ENCODE measurements around the gene NPSR1.

The NPSR1 gene

DNA sequence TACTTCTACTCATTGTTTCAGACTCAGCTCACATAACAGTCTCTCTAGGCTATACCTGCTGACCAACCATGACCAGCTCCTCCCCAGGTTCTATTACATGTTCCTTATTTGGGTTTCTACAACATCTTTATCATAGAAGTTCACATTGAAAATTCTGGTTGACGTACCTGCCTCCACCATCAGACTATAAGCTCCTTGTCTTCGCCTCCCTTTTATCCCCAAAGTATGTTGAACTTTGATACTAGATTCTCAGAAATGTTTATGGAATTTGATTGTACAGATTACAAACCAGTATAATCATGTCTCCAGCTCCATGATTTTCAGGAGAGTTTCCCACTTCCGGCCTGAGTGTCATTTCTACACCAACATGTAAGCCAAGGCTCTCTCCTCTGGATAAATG lies 15.0 kb downstream of the NPSR1 start:
- TF ChIP-seq, protein P1, sequence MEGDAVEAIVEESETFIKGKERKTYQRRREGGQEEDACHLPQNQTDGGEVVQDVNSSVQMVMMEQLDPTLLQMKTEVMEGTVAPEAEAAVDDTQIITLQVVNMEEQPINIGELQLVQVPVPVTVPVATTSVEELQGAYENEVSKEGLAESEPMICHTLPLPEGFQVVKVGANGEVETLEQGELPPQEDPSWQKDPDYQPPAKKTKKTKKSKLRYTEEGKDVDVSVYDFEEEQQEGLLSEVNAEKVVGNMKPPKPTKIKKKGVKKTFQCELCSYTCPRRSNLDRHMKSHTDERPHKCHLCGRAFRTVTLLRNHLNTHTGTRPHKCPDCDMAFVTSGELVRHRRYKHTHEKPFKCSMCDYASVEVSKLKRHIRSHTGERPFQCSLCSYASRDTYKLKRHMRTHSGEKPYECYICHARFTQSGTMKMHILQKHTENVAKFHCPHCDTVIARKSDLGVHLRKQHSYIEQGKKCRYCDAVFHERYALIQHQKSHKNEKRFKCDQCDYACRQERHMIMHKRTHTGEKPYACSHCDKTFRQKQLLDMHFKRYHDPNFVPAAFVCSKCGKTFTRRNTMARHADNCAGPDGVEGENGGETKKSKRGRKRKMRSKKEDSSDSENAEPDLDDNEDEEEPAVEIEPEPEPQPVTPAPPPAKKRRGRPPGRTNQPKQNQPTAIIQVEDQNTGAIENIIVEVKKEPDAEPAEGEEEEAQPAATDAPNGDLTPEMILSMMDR (IDR thresholded peaks at IDR 0.05) = no peak
- no peaks in the 10 kb centered on the region for H3K79me2 ChIP-seq
- H3K9ac ChIP-seq = no peak overlapping the region
- H3K4me3 ChIP-seq (ENCODE audit: low read depth, low read length) = no peak overlapping the region
- H3K27ac ChIP-seq = no peak overlapping the region
- H3K9me3 ChIP-seq (ENCODE audit: control insufficient read depth, low read length) = no peaks in the 10 kb centered on the region
- H3K36me3 ChIP-seq (ENCODE audit: control insufficient read depth, insufficient read depth, low read length) = no peaks in the 10 kb centered on the region
- no peak overlapping the region for H2AFZ ChIP-seq
- H3K27me3 ChIP-seq (ENCODE audit: control insufficient read depth, insufficient read depth, low read length) = no peaks in the 10 kb centered on the region
- H3K4me2 ChIP-seq (ENCODE audit: low read length) = no peak overlapping the region
- H3K4me1 ChIP-seq = no peaks in the 10 kb centered on the region

DNA sequence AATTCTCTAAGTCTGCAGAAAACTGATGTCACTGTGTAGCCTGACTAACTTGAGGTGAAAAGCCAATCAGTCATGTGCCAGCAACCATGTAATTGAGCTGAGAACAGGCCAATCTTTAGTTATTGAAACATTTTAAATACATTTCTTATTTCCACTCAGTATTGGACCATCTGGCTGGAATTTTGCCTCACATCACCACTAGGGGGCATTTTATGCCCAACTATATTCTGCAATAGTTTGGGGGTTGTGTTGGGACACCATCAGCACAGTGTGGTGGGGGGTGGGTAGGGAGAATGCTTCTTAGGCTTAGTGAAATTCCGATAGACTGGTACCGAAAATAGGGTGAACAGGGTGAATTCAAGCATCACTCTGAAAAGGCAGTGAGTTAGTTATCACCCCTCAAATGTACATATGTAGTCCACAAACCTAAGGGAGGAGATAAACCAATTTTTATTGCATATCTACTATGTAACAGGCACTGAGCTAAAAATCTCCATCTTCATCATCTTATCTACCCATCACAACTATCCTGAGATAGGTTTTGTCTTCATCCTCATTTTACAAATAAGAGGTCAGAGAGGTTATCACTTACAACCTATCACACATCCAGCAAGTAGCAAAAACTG lies 17.8 kb downstream of the NPSR1 start:
- H3K79me2 ChIP-seq = no peaks in the 10 kb centered on the region
- H3K27ac ChIP-seq = no peak overlapping the region
- no peaks in the 10 kb centered on the region for H3K9me3 ChIP-seq (ENCODE audit: control insufficient read depth, low read length)
- H2AFZ ChIP-seq = no peak overlapping the region
- H3K4me2 ChIP-seq (ENCODE audit: low read length) = no peak overlapping the region
- H3K4me1 ChIP-seq = no peaks in the 10 kb centered on the region
- no peaks in the 10 kb centered on the region for H3K36me3 ChIP-seq (ENCODE audit: control insufficient read depth, insufficient read depth, low read length)
- no peaks in the 10 kb centered on the region for H3K27me3 ChIP-seq (ENCODE audit: control insufficient read depth, insufficient read depth, low read length)
- H3K9ac ChIP-seq = no peak overlapping the region
- TF ChIP-seq, protein P1 (IDR thresholded peaks at IDR 0.05) = no peak
- no peak overlapping the region for H3K4me3 ChIP-seq (ENCODE audit: low read depth, low read length)

DNA sequence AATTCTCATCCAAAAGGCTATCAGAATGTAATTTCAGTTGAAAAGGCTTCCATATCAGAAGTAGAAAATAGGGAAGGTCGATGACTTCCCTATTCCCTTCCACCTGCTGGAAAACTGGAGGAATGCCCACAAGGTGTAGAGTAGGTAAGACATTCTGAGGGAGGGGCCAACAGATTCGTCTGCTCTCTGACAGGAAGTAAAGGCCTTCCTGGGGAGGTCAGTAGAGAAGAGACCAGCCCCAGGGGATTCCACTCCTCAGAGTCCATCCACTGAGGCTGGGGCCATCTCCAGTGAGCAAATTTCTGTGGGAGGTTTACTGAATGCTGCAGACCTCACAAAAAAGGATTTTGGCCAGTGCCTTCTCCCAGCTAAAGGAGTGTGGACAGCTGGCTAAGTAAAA lies 19.5 kb downstream of the NPSR1 start:
- TF ChIP-seq, protein P1 (IDR thresholded peaks at IDR 0.05) = no peak
- Histone ChIP-seq H3K79me2 (no peaks in the 10 kb centered on the region), H3K4me1 (no peaks in the 10 kb centered on the region), H3K9ac (no peak overlapping the region), H3K27ac (no peak overlapping the region), H3K27me3 (ENCODE audit: control insufficient read depth, insufficient read depth, low read length) (no peaks in the 10 kb centered on the region), H2AFZ (no peak overlapping the region), H3K4me2 (ENCODE audit: low read length) (no peak overlapping the region), H3K36me3 (ENCODE audit: control insufficient read depth, insufficient read depth, low read length) (no peaks in the 10 kb centered on the region), H3K4me3 (ENCODE audit: low read depth, low read length) (no peak overlapping the region), H3K9me3 (ENCODE audit: control insufficient read depth, low read length) (no peaks in the 10 kb centered on the region)

DNA sequence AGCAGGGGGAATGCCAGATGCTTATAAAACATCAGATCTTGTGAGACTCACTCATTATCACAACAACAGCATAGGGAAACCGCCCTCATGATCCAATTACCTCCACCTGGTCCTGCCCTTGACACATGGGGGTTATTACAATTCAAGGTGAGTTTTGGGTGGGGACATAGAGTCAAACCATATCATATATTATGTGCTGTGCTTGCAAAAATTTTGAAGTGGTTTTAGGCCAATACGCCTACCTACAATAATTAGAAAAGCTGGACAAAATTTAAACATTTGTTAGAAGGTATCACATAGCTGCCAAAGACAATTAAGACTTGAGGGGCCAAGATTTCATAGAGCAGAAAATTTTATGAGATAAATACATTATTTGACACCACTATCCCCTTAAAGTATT lies 29.5 kb downstream of the NPSR1 start:
- Histone ChIP-seq H3K27me3 (ENCODE audit: control insufficient read depth, insufficient read depth, low read length) (no peaks in the 10 kb centered on the region), H3K79me2 (no peaks in the 10 kb centered on the region), H3K36me3 (ENCODE audit: control insufficient read depth, insufficient read depth, low read length) (no peaks in the 10 kb centered on the region), H3K9me3 (ENCODE audit: control insufficient read depth, low read length) (no peaks in the 10 kb centered on the region), H2AFZ (no peak overlapping the region), H3K4me3 (ENCODE audit: low read depth, low read length) (no peak overlapping the region), H3K27ac (no peak overlapping the region), H3K4me1 (no peaks in the 10 kb centered on the region), H3K4me2 (ENCODE audit: low read length) (no peak overlapping the region), H3K9ac (no peak overlapping the region)
- TF ChIP-seq, protein P1 (IDR thresholded peaks at IDR 0.05) = no peak

DNA sequence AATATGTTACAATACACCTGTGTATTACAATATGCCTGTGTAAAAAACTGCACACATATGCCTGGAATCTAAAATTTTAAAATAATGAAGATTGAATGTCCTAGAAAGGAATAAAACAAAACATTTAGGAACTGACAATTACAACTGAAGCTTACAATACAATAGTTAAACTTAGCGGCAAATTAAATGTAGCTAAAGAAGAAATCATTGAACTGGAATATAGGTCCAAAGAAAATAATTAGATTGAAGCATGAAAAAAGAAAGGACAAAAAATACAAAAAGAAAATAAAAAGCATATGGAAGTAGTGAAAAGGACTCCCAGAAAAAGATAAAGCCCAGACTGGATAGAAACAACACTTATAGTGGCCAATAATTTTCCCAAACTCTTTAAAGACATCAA lies 38.4 kb downstream of the NPSR1 start:
- no peaks in the 10 kb centered on the region for H3K27me3 ChIP-seq (ENCODE audit: control insufficient read depth, insufficient read depth, low read length)
- no peak overlapping the region for H3K4me2 ChIP-seq (ENCODE audit: low read length)
- no peaks in the 10 kb centered on the region for H3K4me1 ChIP-seq
- no peaks in the 10 kb centered on the region for H3K79me2 ChIP-seq
- TF ChIP-seq, protein P1 (IDR thresholded peaks at IDR 0.05) = no peak
- H3K36me3 ChIP-seq (ENCODE audit: control insufficient read depth, insufficient read depth, low read length) = no peaks in the 10 kb centered on the region
- H3K9me3 ChIP-seq (ENCODE audit: control insufficient read depth, low read length) = no peaks in the 10 kb centered on the region
- H2AFZ ChIP-seq = no peak overlapping the region
- no peak overlapping the region for H3K9ac ChIP-seq
- H3K4me3 ChIP-seq (ENCODE audit: low read depth, low read length) = no peak overlapping the region
- no peak overlapping the region for H3K27ac ChIP-seq
